CD4-positive, alpha-beta T cell treated with Interleukin-4 for 1 hour (primary cell): ENCODE results near the gene DDX56.
A peak's percentile ranks its signal among the peaks of the same experiment; 100 is the strongest.
"Not testable (repeated sequence)": the region's sequence is repeated elsewhere in the genome, so short reads cannot be mapped to it uniquely, and the experiment has no call there.

Source experiments
- DNase-seq, 2 donors: peaks; one replicate each; pipeline ENCODE4 v3.0.0-alpha.2; 2020 to 2022

The DDX56 gene

GRCh38 chr7:44573464-44574286, at the start of gene DDX56:
Gene DDX56 (minus strand): TSS chr7:44573908. CDS start chr7:44573895, 13 bp downstream.
- peak; percentile 93 to 95 for DNase-seq

- peak in 1 of 2 donors; percentile 50 for DNase-seq
These were observed 48.8 kb upstream of the DDX56 start for GRCh38 chr7:44622342-44623151.

GRCh38 chr7:44621750-44622103, 48.0 kb upstream of the DDX56 start:
- DNase-seq: no peak

GRCh38 chr7:44621034-44621749, 47.5 kb upstream of the DDX56 start:
- DNase-seq: peak in 1 of 2 donors; percentile 63

GRCh38 chr7:44618753-44619152, 45.0 kb upstream of the DDX56 start:
- DNase-seq: peak in 1 of 2 donors; percentile 65

GRCh38 chr7:44618045-44618444, 44.3 kb upstream of the DDX56 start:
- no peak for DNase-seq

GRCh38 chr7:44617225-44617890, 43.6 kb upstream of the DDX56 start:
- peak in 1 of 2 donors; percentile 38 for DNase-seq

GRCh38 chr7:44616545-44616944, 42.8 kb upstream of the DDX56 start:
- no peak for DNase-seq

- no peak for DNase-seq
These were observed 42.1 kb upstream of the DDX56 start for GRCh38 chr7:44615793-44616192.

- peak; percentile 71 to 79 for DNase-seq
These were observed 41.5 kb upstream of the DDX56 start for GRCh38 chr7:44615149-44615611.

- DNase-seq: no peak
These were observed 36.1 kb upstream of the DDX56 start for GRCh38 chr7:44609829-44610228.

GRCh38 chr7:44608916-44609648, 35.4 kb upstream of the DDX56 start:
- peak; percentile 40 to 51 for DNase-seq

GRCh38 chr7:44607141-44608068, 33.7 kb upstream of the DDX56 start:
- no peak for DNase-seq

GRCh38 chr7:44606341-44607140, 32.8 kb upstream of the DDX56 start, which contains the start of gene OGDH:
Gene OGDH (plus strand): TSS chr7:44606627. CDS start chr7:44624344, 17,717 bp downstream.
- peak; percentile 98 for DNase-seq

GRCh38 chr7:44604941-44605340, 31.2 kb upstream of the DDX56 start:
- DNase-seq: no peak

- no peak for DNase-seq
These were observed 29.5 kb upstream of the DDX56 start for GRCh38 chr7:44603193-44603592.

GRCh38 chr7:44602576-44602910, 28.8 kb upstream of the DDX56 start:
- no peak for DNase-seq

- no peak for DNase-seq
These were observed 25.5 kb upstream of the DDX56 start for GRCh38 chr7:44599222-44599621.

- DNase-seq: not testable (repeated sequence)
These were observed 23.5 kb upstream of the DDX56 start for GRCh38 chr7:44597181-44597580.
